Endothelial cell of umbilical vein (primary cell): ENCODE results near the gene NUBPL. TPM values are rescaled to one million over a fixed set of nuclear protein-coding genes. Genes with fewer than 3 reads are reported as not detected.

ENCODE experiments used
- BruUV-seq: library from RNA; stranded (reverse); fragments of 400-500 nt; replicated peaks from 2 replicates; lab custom pipeline; 2021; lab: Mats Ljungman, UMichigan
- CTCF ChIA-PET: fragments of 300-600, 350-600 bp; sonication (Branson Sonifier 250); formaldehyde crosslinking; loops from one replicate; lab custom pipeline; 2021; ENCODE audit warnings: antibody characterized with exemption, inconsistent platforms; lab: Charles Lee
- POLR2A ChIA-PET: fragments of 300-600, 350-600 bp; sonication (Branson Sonifier 250); formaldehyde crosslinking; loops from one replicate; lab custom pipeline; 2021; ENCODE audit warnings: antibody characterized with exemption, inconsistent platforms; lab: Charles Lee
- DNase-seq: peaks from one replicate; pipeline ENCODE4 v3.0.0-alpha.2; 2011; ENCODE audit warnings: low read depth, low spot score
- FAIRE-seq: peaks from 2 replicates; lab custom pipeline; 2011; peaks lifted over from hg19 to GRCh38; lab: Jason Lieb, UNC
- H2AFZ ChIP-seq: 2 replicates; pipeline ENCODE4 v1.6.0; 2012; ENCODE audit warnings: low read depth, low read length, control low read depth, inconsistent platforms
- H3K27ac ChIP-seq: 2 replicates; pipeline ENCODE4 v1.5.1; 2011; ENCODE audit warnings: low read depth, mild to moderate bottlenecking, control low read depth, low read length, moderate library complexity; ENCODE audit not compliant: insufficient read depth
- H3K27me3 ChIP-seq, 2 experiments: 2 replicates each; pipeline versions ENCODE4 v1.6.0 to v1.6.1; 2011; ENCODE audit warnings: low read length in 2 of 2, mixed read lengths in 1 of 2; ENCODE audit not compliant: control insufficient read depth in 2 of 2, insufficient read depth in 2 of 2
- H3K36me3 ChIP-seq, 2 experiments: 2 replicates in 1 of 2; 3 replicates in 1 of 2; pipeline ENCODE4 v1.5.1; 2011; ENCODE audit warnings: low read length in 2 of 2, mild to moderate bottlenecking in 1 of 2, moderate library complexity in 1 of 2; ENCODE audit not compliant: control insufficient read depth in 2 of 2, insufficient read depth in 2 of 2; ENCODE audit errors: extremely low read depth in 1 of 2
- H3K4me1 ChIP-seq: 3 replicates; pipeline ENCODE4 v1.5.1; 2011; ENCODE audit warnings: mild to moderate bottlenecking, low read length; ENCODE audit not compliant: control insufficient read depth, insufficient read depth; ENCODE audit errors: extremely low read depth
- H3K4me2 ChIP-seq: 2 replicates; pipeline ENCODE4 v1.6.1; 2011; ENCODE audit warnings: low read length, control low read depth, mixed read lengths; ENCODE audit not compliant: insufficient read depth
- H3K4me3 ChIP-seq, 3 experiments: fragments of 200-600 bp in 1 of 3; sonication (generic), shearing (Covaris generic) in 1 of 3; replicated peaks in 1 of 3; 2 replicates each; pipeline ENCODE4 v1.5.1; 2011 to 2016; ENCODE audit warnings: control low read depth in 3 of 3, low read length in 3 of 3, mild to moderate bottlenecking in 2 of 3, inconsistent platforms in 1 of 3, low read depth in 1 of 3, moderate library complexity in 1 of 3; ENCODE audit not compliant: insufficient read depth in 1 of 3
- H3K79me2 ChIP-seq: 2 replicates; pipeline ENCODE4 v1.6.0; 2012; ENCODE audit warnings: low read length, inconsistent platforms; ENCODE audit not compliant: control insufficient read depth, insufficient read depth
- H3K9ac ChIP-seq: replicated peaks from 2 replicates; pipeline ENCODE3; 2011; ENCODE audit warnings: low read length, control low read depth; ENCODE audit not compliant: insufficient read depth; ENCODE audit errors: extremely low read depth
- H3K9me1 ChIP-seq: replicated peaks from 3 replicates; pipeline ENCODE4 v1.6.0; 2011; ENCODE audit warnings: mild to moderate bottlenecking, low read length; ENCODE audit not compliant: control insufficient read depth, insufficient read depth; ENCODE audit errors: extremely low read depth
- H3K9me3 ChIP-seq: replicated peaks from 2 replicates; pipeline ENCODE4 v1.5.1; 2012; ENCODE audit warnings: low read length, inconsistent platforms; ENCODE audit not compliant: control insufficient read depth, insufficient read depth
- H4K20me1 ChIP-seq: replicated peaks from 2 replicates; pipeline ENCODE3; 2011; ENCODE audit warnings: mild to moderate bottlenecking, low read length; ENCODE audit not compliant: control insufficient read depth, insufficient read depth; ENCODE audit errors: extremely low read depth
- EZH2 ChIP-seq: IDR thresholded peaks from 2 replicates; pipeline ENCODE4 v1.6.1; 2012; ENCODE audit warnings: borderline replicate concordance, low read depth, mild to moderate bottlenecking, moderate library complexity, low read length, inconsistent platforms; ENCODE audit not compliant: severe bottlenecking
- FOS ChIP-seq: IDR thresholded peaks from 2 replicates; pipeline ENCODE4 v1.6.1; 2011; ENCODE audit warnings: mild to moderate bottlenecking, low read length, moderate library complexity, borderline replicate concordance; ENCODE audit not compliant: insufficient read depth
- GATA2 ChIP-seq: IDR thresholded peaks from 2 replicates; pipeline ENCODE4 v1.7.0; 2011; ENCODE audit warnings: low read depth, mild to moderate bottlenecking, moderate library complexity, mixed read lengths, low read length; ENCODE audit not compliant: insufficient read length, insufficient read depth
- JUN ChIP-seq: IDR thresholded peaks from 2 replicates; pipeline ENCODE4 v1.6.1; 2011; ENCODE audit warnings: borderline replicate concordance, low read depth; ENCODE audit not compliant: insufficient read length, insufficient read depth
- MYC ChIP-seq: IDR thresholded peaks from one replicate; pipeline ENCODE4 v1.6.1; 2011; ENCODE audit warnings: mild to moderate bottlenecking, low read depth, low read length
- POLR2A ChIP-seq: IDR thresholded peaks from 2 replicates; pipeline ENCODE4 v1.6.1; 2012; ENCODE audit warnings: low read depth, mild to moderate bottlenecking, control low read depth, low read length
- POLR2AphosphoS5 ChIP-seq: IDR thresholded peaks from 2 replicates; pipeline ENCODE4 v1.6.1; 2012; ENCODE audit warnings: low read depth, mild to moderate bottlenecking, control low read depth, low read length, moderate library complexity; ENCODE audit not compliant: insufficient read depth
- dilution Hi-C: fragments of 300-500 bp; cut with MboI; formaldehyde crosslinking; loops from one replicate; pipeline ENCODE4 v1.15.0; 2019; ENCODE audit warnings: low sequenced_read_pairs; ENCODE audit not compliant: extremely low pct_ligation_motif_present
- intact Hi-C: fragments of 100-400 bp; cut with micrococcal nuclease; formaldehyde crosslinking; loops from one replicate; pipeline ENCODE4 v1.10.0; 2022
- polyA plus RNA-seq, 4 experiments: library from polyadenylated mRNA; depleted of rRNA in 3 of 4; stranded (reverse) in 3 of 4; unstranded in 1 of 4; fragments of >200 nt; gene quantifications; 2 replicates each; pipeline versions ENCODE4 v1.2.1 to v1.2.3, GENCODE V29; 2011 to 2012; ENCODE audit warnings: missing spikeins in 1 of 4
- total RNA-seq: library from RNA; stranded (reverse); gene quantifications from 2 replicates; pipeline ENCODE4 v1.2.3, GENCODE V29; 2021
- TF ChIP-seq, protein P1 (sequence below): IDR thresholded peaks from 2 replicates; pipeline ENCODE4 v1.6.1; 2011; ENCODE audit not compliant: insufficient read depth, insufficient read length
- TF ChIP-seq, protein P2 (sequence below), 2 donors: IDR thresholded peaks; 1 replicate in 1 of 2; 2 replicates in 1 of 2; pipeline ENCODE4 v1.5.1; 2011; ENCODE audit warnings: low read length in 2 of 2, mild to moderate bottlenecking in 2 of 2, moderate library complexity in 2 of 2, control low read depth in 1 of 2, inconsistent platforms in 1 of 2, low read depth in 1 of 2; ENCODE audit not compliant: insufficient read depth in 1 of 2; ENCODE audit errors: extremely low read depth in 1 of 2

Gene NUBPL
- total and polyA plus RNA-seq, 2 donors (not counting 3 experiments of a cell fraction or from before 2014, with no cell fraction given): 2.1 to 12.3 TPM

DNA sequence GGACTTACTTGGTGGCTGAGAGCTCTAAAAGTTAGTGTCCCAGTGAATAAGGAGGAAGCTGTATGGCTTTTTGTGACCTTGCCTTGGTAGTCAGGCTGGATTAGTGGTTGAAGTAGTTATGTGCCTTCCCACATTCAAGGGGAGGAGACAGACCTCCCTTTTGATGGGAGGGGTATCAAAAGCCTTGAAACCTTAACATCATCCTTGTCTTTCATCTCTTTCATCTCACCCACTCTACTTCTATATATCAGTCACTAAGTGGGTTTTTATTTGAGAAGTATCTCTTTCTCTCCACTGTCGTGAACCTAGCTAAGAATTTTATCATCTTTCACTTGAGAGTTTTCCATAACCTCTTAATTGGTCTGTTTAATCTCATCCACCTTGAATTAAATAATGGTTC, 15.7 kb downstream of the NUBPL start:
- intact Hi-C loops: no loop called here
- ChIA-PET POLR2A (no interaction called here), CTCF (no interaction called here)
- TF ChIP-seq, protein P1, sequence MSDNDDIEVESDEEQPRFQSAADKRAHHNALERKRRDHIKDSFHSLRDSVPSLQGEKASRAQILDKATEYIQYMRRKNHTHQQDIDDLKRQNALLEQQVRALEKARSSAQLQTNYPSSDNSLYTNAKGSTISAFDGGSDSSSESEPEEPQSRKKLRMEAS: no peak
- TF ChIP-seq, protein P2, sequence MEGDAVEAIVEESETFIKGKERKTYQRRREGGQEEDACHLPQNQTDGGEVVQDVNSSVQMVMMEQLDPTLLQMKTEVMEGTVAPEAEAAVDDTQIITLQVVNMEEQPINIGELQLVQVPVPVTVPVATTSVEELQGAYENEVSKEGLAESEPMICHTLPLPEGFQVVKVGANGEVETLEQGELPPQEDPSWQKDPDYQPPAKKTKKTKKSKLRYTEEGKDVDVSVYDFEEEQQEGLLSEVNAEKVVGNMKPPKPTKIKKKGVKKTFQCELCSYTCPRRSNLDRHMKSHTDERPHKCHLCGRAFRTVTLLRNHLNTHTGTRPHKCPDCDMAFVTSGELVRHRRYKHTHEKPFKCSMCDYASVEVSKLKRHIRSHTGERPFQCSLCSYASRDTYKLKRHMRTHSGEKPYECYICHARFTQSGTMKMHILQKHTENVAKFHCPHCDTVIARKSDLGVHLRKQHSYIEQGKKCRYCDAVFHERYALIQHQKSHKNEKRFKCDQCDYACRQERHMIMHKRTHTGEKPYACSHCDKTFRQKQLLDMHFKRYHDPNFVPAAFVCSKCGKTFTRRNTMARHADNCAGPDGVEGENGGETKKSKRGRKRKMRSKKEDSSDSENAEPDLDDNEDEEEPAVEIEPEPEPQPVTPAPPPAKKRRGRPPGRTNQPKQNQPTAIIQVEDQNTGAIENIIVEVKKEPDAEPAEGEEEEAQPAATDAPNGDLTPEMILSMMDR (IDR thresholded peaks at IDR 0.05; ENCODE audit: extremely low read depth in 1 of 2, insufficient read depth in 1 of 2, low read depth in 1 of 2, low read length in 2 of 2): no peak
- no peak for TF ChIP-seq JUN
- TF ChIP-seq GATA2: no peak
- TF ChIP-seq EZH2: no peak
- no peak for TF ChIP-seq MYC
- TF ChIP-seq FOS: no peak
- no peak for TF ChIP-seq POLR2A
- TF ChIP-seq POLR2AphosphoS5: no peak
- Histone ChIP-seq H3K4me3 (no peak overlapping the region), H3K9me1 (no peaks in the 10 kb centered on the region), H2AFZ (no peak overlapping the region), H3K79me2 (no peaks in the 10 kb centered on the region), H3K4me1 (no peaks in the 10 kb centered on the region), H4K20me1 (no peaks in the 10 kb centered on the region), H3K9ac (no peak overlapping the region), H3K36me3 (no peaks in the 10 kb centered on the region), H3K27ac (no peak overlapping the region), H3K4me2 (no peak overlapping the region), H3K9me3 (no peaks in the 10 kb centered on the region), H3K27me3 (no peaks in the 10 kb centered on the region)
- dilution Hi-C loops: no loop called here
- no TSS peak for BruUV-seq
- DNase-seq (no peak), FAIRE-seq (no peak)
